Stimulated activated CD8-positive, alpha-beta memory T cell treated with anti-CD3 and anti-CD28 coated beads, Interleukin-2, amount 100 ng/mL, for 48 hours (primary cell): ENCODE measurements around the gene TRIM8.
"Not testable (repeated sequence)": the region's sequence is repeated elsewhere in the genome, so short reads cannot be mapped to it uniquely, and the experiment has no call there.

Source experiments
- DNase-seq, 2 donors: peaks; one replicate each; pipeline ENCODE4 v3.0.0-alpha.2; 2020; ENCODE audit warnings: low read depth in 2 of 2

The TRIM8 gene

DNA sequence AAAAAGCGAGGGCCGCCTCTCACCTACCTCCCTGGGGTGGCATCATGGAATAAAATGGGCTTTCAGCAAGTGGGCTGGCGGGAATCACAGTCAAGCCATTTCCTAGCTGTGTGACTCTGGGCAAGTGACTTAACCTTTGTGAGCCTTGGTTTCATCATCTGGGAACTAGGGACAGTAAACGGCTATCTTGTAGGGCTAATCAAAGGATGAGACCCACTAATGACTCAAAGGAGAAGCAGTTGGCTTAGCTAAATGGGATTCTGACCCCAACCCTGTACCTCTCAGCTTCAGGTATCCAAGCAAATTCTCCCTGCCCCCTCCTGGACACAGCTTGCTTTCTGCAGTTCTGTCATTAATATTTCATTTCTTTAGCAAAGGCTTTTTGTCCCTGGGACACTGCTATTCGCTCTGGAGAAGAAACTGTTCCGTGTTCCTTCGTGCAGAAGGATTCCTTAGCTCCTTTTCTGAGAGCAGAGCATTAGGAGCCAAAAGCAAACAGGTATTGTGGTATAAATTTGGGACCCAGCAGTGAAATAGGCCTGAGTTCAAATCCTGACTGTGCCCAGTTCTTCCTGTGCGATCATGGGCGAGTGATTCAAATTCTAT is 25.9 kb downstream of the TRIM8 start:
- no peak for DNase-seq

DNA sequence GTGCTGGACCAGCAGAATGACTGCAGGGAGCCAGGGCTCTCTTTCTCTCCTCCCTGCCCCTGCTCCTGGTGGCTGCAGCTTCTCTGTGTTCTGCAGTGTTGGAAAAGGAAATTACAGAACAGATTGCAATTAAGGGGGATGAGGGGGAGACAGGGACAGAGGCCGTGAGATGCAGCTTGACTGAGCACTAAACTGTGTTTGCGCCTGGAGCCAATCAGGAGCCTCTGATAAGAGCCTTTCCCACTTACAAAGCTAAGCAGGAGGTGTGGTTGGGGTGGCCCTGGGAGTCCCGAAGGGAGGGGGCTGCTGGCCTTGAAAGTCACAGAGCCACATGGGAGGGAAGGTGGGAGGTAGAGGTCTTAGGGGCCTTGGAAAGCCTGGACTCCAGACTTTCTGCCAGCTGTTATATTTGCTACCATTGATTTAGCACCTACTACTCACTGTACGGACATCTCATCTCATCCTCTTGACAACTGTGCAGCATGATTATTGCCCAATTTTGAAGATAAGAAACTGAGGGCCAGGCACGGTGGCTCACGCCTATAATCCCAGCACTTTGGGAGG is 26.7 kb downstream of the TRIM8 start:
- DNase-seq, result no peak

DNA sequence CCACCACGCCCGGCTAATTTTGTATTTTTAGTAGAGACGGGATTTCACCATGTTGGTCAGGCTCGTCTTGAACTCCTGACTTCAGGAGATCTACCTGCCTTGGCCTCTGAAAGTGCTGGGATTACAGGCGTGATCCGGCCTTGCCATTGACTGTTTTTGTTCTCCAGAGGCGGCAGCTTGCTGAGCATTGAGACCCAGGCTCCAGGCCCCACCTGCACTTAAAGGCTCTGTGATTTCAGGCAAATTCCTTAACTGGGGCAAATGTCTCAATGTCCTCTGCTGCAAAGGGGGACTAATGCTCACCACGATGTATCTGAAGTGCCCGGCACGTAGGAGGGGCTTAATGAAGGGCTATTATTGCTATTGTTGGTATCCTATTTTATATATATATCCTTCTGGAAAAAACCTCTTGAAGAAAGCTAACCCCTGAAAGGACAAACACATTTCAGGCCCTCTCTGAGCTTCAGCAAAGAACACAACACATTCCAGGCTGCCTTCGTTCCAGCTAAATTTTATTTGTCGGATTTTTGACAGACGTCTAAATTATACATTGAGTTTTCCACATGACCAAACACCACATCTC is 29.0 kb downstream of the TRIM8 start:
- no peak for DNase-seq

DNA sequence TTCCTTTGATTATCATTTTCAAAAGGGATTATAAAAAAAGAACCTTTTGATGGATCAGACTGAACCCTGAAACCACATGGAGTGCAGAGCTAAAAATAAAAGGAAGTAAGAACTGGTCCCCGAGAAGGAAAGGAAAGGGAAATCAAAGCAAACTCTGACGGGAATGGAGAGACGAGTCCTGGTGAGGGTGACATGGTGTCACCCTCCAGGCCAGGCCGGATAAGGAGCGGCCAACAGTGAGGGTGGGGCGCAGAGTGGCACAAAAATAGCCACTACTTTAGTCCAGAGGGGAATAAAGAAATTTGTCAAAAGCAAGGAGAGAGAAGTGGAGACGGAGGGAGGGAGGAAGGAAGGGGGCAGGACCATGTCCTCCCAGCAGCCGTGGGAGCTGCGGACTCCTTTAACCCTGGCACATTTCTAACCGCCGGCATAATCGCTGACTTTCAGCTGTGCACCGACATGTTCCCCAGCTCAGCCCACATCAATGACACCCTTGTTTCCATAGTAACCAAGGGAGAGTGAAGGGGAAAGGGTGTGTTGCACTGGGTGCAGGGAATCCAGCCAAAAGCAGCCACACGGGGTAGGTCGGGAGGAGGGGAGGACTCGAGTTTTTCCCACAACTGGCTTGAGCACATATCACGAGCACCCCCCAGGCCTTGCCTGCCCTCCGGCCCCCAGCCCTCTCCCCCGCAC is 29.7 kb downstream of the TRIM8 start:
- peak; percentile 38 to 42 for DNase-seq

DNA sequence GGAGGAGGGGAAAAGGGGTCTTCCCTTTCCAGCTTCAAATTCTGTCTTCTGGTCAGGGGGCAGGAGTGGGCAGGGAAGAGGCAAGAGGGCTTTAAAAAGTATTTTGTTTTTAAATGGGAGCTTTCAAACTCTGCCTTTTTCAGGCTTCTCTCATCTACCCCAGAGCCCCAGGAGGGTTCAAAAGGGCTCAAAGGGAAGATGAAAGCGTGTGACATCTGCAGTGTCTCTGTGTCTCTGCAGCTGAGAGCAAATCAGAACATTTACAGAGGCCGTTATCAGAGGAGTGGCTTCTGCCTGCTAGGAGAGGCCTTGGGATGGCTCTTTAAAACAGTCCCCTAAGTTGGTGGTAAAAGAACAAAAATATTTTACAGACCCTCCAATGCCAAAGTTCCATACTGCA is 30.3 kb downstream of the TRIM8 start:
- DNase-seq, result no peak

DNA sequence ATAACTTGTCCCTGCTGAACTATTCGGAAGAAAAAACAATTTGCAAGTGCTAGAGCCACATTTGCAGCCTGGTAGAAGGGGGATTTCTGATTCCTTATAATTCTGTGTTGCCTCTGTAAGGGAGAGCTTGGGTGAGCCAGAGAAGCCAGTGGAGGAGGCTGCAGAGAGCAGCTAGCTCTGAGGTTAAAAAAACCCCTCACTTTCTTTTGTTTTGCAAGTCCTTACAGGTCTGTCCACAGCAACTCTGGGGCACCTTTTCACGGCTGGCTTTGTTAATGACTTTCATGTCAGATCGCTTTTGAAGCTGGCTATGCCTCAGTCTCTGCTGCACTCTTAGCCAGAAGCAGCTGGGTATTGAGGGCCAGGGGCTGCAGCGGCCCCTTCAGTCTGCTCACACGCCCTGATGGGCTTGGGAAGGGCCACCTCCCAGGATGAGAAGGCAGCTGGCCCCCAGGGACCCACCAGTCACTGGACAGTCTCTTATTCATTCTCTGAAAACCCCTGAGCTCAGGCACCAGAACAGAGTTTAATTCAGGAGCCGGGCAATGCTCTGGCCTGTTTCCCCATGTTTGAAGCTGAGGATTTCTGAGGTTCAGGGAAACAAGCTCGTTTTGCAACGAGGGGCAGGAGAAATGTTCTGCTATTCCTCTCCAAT is 30.9 kb downstream of the TRIM8 start:
- DNase-seq, result no peak

DNA sequence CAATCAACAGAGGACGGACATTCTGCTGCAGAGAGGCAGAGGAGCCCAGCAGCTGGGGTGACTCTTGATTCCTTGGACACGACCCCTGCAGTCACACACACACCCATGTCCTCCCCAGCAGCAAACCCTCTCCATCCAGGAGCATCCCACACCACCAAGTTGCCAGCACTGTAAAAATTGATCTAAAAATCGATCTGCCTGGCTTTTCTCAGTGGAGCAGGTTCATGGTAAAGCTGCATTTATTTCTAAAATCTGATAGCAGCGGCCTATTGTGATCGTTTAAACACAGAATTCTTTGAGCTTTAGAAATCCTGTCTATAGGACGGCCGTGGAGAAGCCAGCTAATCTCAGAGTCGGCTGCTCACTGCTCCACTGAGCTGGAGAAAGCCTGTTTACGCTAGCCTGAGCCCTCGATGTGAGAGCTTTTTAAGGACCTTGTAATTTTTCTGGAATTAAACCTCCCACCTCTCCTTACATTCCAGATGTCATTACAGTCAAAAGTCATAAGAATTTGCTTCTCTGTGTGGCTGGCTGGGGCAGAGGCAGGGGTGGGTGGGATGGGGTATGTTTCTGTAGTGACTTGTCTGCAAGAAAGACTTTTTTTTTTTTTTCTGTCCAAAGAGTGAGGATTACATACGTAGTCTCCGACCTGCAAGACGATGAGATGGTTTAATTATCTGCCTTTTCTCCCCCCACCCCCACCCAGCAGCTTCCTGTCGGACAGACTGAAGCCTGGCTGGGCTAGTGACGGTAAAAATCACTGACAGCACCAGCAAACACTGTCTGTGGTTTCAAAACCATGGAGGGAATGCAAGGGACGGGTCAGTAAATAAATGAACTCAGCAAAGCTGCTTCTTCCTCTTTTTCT is 31.6 kb downstream of the TRIM8 start:
- DNase-seq, result no peak

DNA sequence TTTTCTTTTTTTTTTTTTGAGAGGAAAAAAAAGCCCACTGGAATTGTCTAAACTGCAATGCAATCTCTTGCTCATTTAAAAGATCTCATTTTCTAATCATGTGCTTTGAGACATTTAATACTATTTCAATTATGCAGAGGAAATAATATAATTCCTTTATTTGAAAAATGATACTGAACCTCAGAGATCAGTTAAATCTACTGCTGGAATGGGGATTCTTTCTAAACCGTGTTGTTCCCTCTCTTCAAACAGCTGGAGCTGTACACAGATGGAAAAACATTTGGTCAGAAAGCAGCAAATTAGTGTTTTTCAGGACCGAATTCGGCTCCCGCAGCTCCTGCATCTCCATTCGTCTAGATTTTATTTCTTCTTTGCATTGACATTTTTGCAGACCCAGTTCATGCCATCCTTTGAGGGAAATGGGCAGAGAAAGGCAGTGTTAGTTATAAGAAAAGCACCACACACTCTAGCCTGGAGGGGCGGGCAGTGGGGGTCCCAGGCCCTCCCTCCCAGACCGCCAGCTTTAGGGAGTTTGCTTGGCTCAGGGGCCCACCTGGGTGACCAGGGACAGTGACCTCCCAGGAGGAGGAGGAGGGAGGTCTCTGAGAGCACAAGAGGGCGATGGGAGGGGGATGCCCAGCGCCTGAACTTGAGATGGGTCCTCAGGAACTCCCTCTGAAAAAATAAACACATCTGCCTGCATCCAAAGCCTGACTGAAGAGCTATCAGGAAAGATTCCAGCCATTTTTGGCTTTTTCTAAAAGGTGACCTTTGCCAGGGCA is 32.4 kb downstream of the TRIM8 start:
- DNase-seq, result no peak

DNA sequence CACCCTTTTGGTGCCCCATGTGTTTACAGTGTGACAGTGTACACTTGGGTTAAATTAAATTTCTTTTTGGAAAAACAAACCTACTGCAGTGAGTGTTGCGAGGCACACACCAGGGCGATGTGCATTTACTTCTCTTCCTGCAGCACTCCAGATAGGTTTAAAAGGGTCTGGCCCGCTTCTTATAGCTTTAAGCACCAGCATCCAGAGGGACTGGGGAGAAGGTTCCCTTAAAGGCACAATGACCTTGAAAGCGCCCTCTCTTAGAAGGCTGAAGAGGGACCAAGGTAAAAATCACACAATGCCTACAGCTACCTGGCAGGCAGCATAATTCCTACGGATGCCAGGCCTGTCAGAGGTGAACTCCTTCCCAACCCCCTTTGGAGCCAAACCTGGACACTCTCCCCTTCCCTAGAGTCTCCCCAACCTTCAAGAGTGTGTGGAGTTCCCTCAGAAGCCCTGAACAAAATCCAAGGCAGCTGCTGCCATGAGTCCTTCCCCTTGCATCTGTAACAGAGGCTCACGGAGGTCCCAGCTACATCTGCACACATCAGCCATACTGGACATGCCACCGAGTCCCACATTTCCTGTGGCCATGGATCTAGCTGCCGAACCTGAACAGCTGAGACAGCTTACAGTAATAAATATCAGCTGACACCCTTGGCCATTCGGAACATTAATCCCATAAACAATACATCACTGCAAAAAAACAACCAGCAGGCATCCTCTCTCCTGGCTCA is 33.2 kb downstream of the TRIM8 start:
- DNase-seq, result no peak

DNA sequence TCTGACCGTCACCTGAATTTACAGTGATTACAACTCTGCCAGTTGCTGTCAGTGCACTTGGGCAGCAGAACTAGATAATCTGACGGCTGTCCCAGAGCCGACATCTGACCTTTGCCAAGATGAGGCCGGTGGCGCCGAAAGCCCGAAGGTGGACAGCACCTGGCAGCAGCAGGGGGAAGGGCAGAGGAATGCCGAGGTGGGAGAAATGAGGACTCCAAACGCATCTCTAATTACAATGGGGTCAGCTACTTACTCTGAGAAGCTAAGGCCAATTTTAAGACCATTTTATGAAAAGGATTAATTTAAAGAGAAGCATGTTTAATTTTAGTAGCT is 33.8 kb downstream of the TRIM8 start:
- DNase-seq, result no peak

DNA sequence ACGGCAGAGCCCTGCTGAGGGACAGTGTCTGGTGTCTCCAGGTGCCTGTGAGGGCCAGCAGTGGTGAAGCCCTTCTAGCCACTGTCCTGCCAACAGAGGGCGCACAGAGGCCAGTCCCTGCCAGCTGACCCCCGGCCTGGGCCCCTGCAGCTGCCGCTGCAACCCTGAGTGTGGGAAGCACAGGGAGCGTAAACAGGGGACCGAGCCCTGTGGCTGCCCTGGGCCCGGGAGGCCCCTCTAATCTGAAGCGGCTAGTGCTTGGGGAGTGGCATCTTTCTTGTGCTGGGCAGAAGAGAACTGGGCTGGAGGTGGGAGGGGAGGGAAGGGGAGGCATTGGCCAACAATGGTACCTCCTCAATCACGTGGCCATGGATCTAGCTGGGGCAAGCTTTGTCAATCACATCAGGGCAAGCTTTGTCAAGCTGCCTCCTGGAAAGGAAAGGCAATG is 34.6 kb downstream of the TRIM8 start:
- no peak for DNase-seq

DNA sequence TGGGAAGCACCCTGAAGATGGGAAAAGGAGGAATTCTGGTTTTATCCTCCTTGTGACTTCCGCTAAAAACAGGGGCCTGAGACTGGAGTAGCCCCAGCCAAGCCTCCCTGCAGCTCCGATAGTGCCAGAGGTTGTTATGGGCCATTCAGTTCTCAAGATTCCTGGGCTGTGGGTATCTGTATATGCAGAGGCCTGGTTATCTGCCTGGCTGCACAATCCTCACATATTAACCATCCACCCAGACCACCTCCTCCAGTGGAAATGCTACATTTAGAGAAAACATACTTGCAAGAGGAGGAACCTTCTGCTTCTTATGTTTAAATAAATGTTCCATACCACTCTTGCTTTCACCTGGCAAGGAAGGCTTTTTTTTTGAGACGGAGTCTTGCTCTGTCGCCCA is 35.3 kb downstream of the TRIM8 start:
- DNase-seq, result no peak

DNA sequence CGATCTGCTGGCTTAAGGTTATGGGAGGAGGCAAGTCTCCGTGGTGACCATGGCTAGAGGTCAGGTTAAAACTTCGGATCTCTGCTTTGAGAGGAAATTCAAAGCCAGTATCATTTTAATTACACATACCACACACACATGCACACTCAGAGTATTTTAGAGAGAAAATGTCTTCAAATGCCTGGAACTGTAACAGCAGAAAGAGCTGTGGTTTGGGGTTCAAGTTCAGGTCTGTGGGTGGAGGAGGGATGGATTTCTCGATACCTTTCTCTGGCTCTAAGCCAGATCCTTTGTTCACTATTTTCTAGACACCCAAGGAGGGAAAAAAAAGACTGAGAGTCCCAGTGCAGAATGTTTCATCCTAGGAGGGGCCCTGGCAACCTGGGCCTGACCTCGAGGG is 37.4 kb downstream of the TRIM8 start:
- DNase-seq, result no peak

DNA sequence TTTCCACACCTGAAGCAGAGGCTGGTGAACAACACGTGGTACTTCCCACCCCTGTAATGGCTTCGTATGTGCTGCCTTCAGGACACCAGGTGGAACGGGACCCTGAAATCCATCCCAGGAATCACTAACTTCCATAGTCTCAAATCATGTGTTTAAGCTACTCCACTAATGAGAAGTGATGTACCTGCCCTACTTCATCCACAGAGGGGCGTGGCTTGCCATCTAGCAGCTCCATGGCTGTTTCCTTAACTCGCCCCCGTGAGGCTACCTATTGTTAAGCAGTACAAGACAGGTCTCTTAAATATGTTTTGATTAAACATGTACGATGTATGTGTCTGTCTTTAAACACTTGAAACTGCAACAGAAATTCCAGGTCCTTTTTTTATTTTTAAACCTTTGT is 38.1 kb downstream of the TRIM8 start:
- DNase-seq, result no peak

DNA sequence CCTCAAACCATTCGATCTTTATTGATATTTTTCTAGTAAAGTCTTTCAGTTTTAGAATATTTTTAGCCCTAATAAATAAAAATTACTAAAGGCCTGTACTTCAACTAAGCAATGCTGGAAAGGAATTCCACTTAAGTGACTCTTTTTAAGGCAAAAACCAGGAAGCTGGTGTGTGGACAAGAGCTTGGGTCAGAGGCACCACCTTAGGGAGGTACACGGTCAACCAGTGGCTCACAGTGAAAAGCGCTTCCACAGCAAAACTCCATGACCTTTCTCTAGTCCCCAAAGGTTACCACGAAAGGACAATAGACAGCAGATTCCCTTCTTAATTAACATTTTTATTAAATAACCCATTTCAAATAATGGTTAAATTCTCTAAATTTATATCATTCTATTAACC is 38.7 kb downstream of the TRIM8 start:
- no peak for DNase-seq

DNA sequence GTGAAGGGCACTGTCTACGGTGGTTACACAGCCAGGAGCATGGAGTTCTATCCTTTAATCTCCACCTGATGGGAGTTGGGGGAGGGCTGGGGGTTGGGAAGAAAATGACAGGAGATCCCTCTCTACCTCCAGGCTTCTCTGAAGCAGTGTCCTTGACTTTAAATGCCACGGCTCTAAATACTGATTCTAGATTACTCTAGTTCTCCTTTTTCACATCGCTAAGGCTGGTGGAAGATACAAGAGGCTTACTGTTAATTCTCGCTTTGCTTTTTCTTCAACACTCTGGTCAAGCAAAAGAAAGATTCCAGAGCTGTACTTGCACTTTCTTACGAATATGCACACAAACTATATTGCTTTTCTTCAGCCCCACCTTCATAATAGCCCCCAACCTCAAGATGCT is 39.5 kb downstream of the TRIM8 start:
- no peak for DNase-seq

DNA sequence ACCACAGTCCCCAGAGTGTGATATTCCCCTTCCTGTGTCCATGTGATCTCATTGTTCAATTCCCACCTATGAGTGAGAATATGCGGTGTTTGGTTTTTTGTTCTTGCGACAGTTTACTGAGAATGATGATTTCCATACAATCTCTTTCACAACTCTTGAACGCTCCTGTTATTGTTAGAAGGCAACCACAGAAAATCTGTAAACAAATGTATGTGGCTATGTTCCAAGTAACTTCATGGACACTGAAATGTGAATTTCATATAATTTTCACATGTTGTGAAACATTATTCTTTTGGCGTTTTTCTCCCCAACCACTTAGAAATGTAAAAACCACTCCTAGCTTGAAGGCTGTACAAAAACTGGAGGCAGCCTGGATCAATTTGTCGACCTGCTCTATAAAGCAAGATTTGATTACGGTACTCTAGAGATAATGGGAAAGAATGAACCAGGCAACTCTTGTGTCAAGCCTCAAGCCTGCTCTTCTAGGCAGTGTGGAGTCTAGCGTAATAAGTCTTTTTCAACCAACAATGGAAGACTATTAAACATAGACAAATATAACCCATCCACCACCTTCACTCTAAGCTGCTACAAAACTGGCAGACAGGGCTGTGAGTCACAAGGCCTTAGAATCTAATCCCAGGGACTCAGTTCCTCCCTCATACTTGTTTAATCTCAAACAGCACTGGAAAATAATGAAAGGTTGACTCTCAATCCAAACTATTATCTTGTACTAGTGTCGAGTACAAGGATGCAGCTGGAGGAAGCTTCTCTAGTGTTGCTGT is 47.2 kb downstream of the TRIM8 start:
- DNase-seq, result no peak

DNA sequence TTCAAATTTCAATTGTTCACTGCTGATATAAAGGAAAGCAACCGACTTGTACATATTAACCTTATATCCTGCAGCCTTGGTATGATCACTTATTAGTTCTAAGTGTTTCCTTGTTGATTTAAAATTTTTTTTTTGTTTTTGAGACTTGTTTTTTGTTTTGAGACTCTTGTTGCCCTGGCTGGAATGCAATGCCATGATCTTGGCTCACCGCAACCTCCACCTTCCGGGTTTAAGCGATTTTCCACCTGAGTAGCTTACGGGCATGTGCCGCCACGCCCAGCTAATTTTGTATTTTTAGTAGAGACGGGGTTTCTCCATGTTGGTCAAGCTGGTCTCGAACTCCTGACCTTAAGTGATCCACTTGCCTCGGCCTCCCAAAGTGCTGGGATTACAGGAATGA is 51.1 kb downstream of the TRIM8 start:
- DNase-seq, result not testable (repeated sequence)

DNA sequence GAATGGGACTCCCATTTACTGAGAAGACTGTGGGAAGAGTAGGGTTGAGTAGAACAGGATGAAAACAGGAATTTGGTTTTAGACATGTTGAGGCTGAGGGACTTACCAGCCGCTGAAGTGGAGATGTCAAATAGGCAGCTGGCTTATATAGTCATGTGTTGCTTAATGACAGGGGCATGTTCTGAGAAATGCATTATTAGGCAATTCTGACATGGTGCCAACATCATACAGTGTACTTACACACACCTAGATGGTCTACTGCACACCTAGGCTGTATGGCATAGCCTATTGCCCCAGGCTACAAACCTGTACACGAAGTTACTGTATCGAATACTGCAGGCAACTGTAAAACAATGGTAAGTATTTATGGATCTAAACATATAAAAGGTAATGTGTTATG is 52.5 kb downstream of the TRIM8 start:
- no peak for DNase-seq

DNA sequence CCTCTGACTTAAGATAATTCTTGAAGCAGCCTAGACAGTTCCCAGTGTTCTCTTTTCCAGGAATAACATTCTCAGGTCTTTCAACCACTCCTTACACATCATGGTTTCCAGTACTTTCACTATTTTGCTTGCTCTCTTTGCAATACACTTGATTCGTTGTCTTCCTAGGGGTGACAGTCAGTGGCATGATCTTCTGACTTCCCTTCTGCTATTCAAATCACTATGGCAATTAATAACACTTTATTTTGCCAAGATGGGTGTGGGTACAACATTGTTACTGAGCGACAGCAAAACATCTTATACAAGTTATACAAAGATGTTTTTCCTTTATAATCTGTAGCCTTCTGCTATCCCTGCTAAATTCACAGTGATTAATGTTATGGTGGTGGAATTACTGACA is 54.6 kb downstream of the TRIM8 start:
- DNase-seq, result no peak
